ENCODE data around the gene TUBA1C. TPM values are rescaled to one million over a fixed set of nuclear protein-coding genes. Genes with fewer than 3 reads are reported as not detected.

The TUBA1C gene
- total RNA-seq, 4 donors from 2014 or later, result 129 to 190 (median 167) TPM

DNA sequence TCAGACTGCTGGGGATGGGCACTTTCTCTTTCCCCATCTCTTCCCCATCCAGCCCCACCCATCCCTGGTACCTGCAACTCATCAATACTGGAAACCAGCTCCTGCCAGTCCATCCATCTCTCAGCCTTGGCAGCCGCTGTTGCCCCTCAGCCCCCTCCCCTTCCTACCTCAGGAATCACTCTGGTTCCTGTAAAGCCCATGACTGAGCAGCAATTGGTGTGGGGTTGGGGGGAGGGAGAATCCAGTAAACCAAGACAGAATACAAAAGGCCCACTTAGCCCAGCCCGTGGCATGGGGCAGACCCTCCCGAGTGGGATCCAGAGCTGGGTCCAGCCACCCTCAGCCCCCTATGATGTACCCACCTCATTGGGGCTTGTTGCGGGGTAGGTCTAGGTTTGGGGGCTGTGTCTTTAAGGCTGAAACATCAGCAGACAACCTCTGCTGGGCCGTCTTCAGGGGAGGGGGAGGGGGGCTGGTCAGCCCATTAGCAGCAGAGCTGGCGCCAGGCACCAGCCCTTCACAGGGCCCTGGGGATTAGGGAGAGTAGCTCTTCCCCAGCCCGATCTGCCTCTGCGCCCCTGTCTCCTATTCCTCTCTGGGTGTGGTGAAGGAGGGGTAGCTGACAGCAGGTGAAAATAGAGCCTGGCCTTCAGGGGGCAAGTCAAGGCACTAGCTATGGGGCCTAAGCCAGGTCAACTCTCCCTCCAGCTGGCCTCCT lies 29.4 kb downstream of the TUBA1C start:
- Histone ChIP-seq H3K36me3 (no peaks in the 10 kb centered on the region), H3K27ac (replicated peaks in 1 of 4) (no peak overlapping the region), H3K27me3 (peaks cover 0 to 58% (median 39%) of the 10 kb centered on the region in 4 donors), H3K4me3 (no peak overlapping the region), H3K4me1 (peaks cover 28 to 51% (median 41%) of the 10 kb centered on the region in 4 donors), H3K9me3 (no peaks in the 10 kb centered on the region)
- TF ChIP-seq POLR2A (IDR thresholded peaks at IDR 0.05; ENCODE audit: low read depth) (no peak), EP300 (IDR thresholded peaks at IDR 0.05) (no peak), POLR2AphosphoS5 (IDR thresholded peaks at IDR 0.05) (no peak)
- TF ChIP-seq, protein P1, sequence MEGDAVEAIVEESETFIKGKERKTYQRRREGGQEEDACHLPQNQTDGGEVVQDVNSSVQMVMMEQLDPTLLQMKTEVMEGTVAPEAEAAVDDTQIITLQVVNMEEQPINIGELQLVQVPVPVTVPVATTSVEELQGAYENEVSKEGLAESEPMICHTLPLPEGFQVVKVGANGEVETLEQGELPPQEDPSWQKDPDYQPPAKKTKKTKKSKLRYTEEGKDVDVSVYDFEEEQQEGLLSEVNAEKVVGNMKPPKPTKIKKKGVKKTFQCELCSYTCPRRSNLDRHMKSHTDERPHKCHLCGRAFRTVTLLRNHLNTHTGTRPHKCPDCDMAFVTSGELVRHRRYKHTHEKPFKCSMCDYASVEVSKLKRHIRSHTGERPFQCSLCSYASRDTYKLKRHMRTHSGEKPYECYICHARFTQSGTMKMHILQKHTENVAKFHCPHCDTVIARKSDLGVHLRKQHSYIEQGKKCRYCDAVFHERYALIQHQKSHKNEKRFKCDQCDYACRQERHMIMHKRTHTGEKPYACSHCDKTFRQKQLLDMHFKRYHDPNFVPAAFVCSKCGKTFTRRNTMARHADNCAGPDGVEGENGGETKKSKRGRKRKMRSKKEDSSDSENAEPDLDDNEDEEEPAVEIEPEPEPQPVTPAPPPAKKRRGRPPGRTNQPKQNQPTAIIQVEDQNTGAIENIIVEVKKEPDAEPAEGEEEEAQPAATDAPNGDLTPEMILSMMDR (IDR thresholded peaks at IDR 0.05), result no peak
- intact Hi-C loops (cut with DNase I), result no loop called here
- DNase-seq (ENCODE audit: extremely low spot score), result no peak
- 85% methylated on average over 5 of the region's 8 CpGs for WGBS

DNA sequence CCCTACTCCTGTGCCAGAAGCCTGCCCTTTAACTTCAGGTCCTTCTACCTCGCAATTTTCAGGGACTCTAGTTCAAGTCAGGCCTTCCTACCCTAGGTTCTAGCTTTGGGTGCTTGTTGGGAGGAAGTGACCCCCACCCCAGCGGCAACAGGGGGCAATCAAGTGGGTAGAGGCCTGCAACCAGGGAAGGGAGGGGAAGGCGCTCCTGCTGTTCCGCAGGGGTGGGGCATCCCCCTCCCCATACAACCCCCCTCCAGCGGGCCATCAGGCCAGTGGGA lies 29.9 kb downstream of the TUBA1C start:
- H3K36me3 ChIP-seq, result no peaks in the 10 kb centered on the region
- H3K4me1 ChIP-seq, result peaks cover 28 to 51% (median 41%) of the 10 kb centered on the region in 4 donors
- no peak for DNase-seq (ENCODE audit: extremely low spot score)
- WGBS, result 92% methylated on average over 2 of the region's 5 CpGs
- TF ChIP-seq, protein P1 (IDR thresholded peaks at IDR 0.05), result no peak
- TF ChIP-seq POLR2AphosphoS5 (IDR thresholded peaks at IDR 0.05), result no peak
- no peak for TF ChIP-seq EP300 (IDR thresholded peaks at IDR 0.05)
- TF ChIP-seq POLR2A (IDR thresholded peaks at IDR 0.05; ENCODE audit: low read depth), result no peak
- no peaks in the 10 kb centered on the region for H3K9me3 ChIP-seq
- H3K27me3 ChIP-seq, result peaks cover 0 to 59% (median 42%) of the 10 kb centered on the region in 4 donors
- intact Hi-C loops (cut with DNase I), result no loop called here
- no peak overlapping the region for H3K27ac ChIP-seq (replicated peaks in 1 of 4)
- no peak overlapping the region for H3K4me3 ChIP-seq

DNA sequence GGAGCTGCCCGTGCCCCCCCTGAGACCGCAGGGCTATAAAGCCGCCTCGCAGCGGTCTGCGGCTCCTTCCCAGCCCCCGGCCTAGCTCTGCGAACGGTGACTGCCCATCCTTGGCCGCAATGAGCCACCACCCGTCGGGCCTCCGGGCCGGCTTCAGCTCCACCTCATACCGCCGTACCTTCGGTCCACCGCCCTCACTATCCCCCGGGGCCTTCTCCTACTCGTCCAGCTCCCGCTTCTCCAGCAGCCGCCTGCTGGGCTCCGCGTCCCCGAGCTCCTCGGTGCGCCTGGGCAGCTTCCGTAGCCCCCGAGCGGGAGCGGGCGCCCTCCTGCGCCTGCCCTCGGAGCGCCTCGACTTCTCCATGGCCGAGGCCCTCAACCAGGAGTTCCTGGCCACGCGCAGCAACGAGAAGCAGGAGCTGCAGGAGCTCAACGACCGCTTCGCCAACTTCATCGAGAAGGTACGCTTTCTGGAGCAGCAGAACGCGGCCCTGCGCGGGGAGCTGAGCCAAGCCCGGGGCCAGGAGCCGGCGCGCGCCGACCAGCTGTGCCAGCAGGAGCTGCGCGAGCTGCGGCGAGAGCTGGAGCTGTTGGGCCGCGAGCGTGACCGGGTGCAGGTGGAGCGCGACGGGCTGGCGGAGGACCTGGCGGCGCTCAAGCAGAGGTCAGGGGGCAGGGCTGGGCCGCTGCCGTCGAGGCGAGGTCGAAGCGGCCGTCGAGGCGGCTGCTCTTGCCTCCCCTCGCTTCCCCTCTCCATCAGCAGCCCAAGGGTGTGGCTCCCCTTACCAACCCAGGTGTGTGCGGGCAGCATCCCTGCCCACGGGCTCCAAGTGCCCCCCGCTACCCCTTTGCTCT lies 30.4 kb downstream of the TUBA1C start, which contains the start of gene PRPH:
Gene PRPH (plus strand): TSS at position 66 of the 855 bp plus-strand sequence. CDS start 54 bp downstream, at position 120.
- peaks cover 0 to 62% (median 42%) of the 10 kb centered on the region in 4 donors for H3K27me3 ChIP-seq
- 36% methylated on average over 36 of the region's 82 CpGs for WGBS
- DNase-seq (ENCODE audit: extremely low spot score), result no peak
- H3K36me3 ChIP-seq, result no peaks in the 10 kb centered on the region
- no peak within 1 kb of the TSS for H3K27ac ChIP-seq (replicated peaks in 1 of 4)
- peak within 1 kb of the TSS in 2 of 4 donors; percentile 2 to 3 for H3K4me3 ChIP-seq
- peaks cover 28 to 51% (median 41%) of the 10 kb centered on the region in 4 donors for H3K4me1 ChIP-seq
- H3K9me3 ChIP-seq, result no peaks in the 10 kb centered on the region
- intact Hi-C loops (cut with DNase I), result no loop called here
- no peak for TF ChIP-seq EP300 (IDR thresholded peaks at IDR 0.05)
- TF ChIP-seq, protein P1 (IDR thresholded peaks at IDR 0.05), result no peak
- TF ChIP-seq POLR2A (IDR thresholded peaks at IDR 0.05; ENCODE audit: low read depth), result no peak
- TF ChIP-seq POLR2AphosphoS5 (IDR thresholded peaks at IDR 0.05), result no peak

DNA sequence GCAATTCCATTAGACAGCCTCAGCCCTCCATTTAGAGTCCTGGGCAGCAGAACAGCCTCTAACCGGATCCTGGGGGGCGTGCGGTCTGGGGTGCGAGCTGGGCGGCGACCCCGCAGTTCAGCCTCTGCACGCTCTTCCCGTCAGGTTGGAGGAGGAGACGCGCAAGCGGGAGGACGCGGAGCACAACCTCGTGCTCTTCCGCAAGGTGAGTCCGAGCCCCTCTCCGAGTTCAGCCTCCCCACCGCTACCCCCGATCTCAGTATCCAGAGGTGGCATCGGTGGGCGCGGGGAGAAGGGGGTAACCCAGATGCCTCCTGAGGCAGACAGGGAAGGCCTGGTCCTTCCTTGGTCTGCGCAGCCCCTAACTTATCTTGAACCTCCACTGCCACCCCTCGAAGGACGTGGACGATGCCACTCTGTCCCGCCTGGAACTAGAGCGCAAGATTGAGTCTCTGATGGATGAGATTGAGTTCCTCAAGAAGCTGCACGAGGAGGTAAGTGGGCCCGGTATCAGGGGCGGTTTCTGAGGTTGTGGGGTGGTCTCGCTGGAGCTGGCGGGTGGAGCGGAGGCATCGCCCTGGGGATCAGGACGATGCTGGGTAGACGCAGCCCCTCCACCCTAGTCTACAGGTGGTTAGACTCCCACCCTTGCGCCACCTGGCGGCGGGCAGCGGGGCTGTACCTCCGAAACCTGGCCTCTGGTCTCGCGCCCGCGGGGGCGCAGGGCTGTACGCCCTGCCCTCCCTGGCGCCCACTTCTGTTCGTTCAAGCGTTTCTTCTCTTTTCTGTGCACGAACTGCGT lies 31.4 kb downstream of the TUBA1C start:
- WGBS, result 20% methylated on average over 27 of the region's 54 CpGs

More for the DNA sequence above, 31.4 kb downstream of the TUBA1C start:
- H3K4me3 ChIP-seq, result peak overlapping the region; percentile 7 to 47 (median 30)
- intact Hi-C loops (cut with DNase I), result no loop called here
- H3K36me3 ChIP-seq, result no peaks in the 10 kb centered on the region
- H3K27ac ChIP-seq (replicated peaks in 1 of 4), result no peak overlapping the region
- no peak for DNase-seq (ENCODE audit: extremely low spot score)
- TF ChIP-seq POLR2AphosphoS5 (IDR thresholded peaks at IDR 0.05) (no peak), POLR2A (IDR thresholded peaks at IDR 0.05; ENCODE audit: low read depth) (no peak), EP300 (IDR thresholded peaks at IDR 0.05) (no peak)
- TF ChIP-seq, protein P1 (IDR thresholded peaks at IDR 0.05), result peak; percentile 26 to 58 (median 43)
- no peaks in the 10 kb centered on the region for H3K9me3 ChIP-seq
- peaks cover 0 to 69% (median 42%) of the 10 kb centered on the region in 4 donors for H3K27me3 ChIP-seq
- peaks cover 28 to 51% (median 41%) of the 10 kb centered on the region in 4 donors for H3K4me1 ChIP-seq
